A549 (cell line): ENCODE results near the gene TGFBR2. TPM values are rescaled to one million over a fixed set of nuclear protein-coding genes. Genes with fewer than 3 reads are reported as not detected.
A peak's percentile ranks its signal among the peaks of the same experiment; 100 is the strongest.

Experiments
- ATAC-seq, 2 experiments: fragments of 200-7000 bp in 1 of 2; fragments of >200 bp in 1 of 2; cut with Nextera tagmentation in 1 of 2; cut with Tn5 transposase in 1 of 2; 3 replicates each; pipeline versions ENCODE4 v1.8.0 to v1.9.1; 2018 to 2020; ENCODE audit warnings: mild to moderate bottlenecking in 1 of 2, moderate library complexity in 1 of 2
- CTCF ChIA-PET: fragments of 300-600 bp; sonication (Branson Sonifier 250); formaldehyde crosslinking; extraction: SDS; loops from one replicate; lab custom pipeline; 2021; ENCODE audit warnings: antibody characterized with exemption, inconsistent platforms; lab: Yijun Ruan, JAX
- POLR2A ChIA-PET: fragments of 350-600 bp; formaldehyde crosslinking; extraction: SDS; loops from one replicate; lab custom pipeline; 2021; ENCODE audit warnings: antibody characterized with exemption, inconsistent platforms; lab: Yijun Ruan, JAX
- DNase-seq, 2 experiments: peaks; one replicate each; pipeline versions ENCODE4 v3.0.0 to v3.0.0-alpha.2; 2011 to 2016; ENCODE audit warnings: low read depth in 1 of 2, low spot score in 1 of 2
- FAIRE-seq: peaks from 2 replicates; lab custom pipeline; 2011; peaks lifted over from hg19 to GRCh38; lab: Jason Lieb, UNC
- H3K27ac ChIP-seq, 2 experiments: fragments of >200 bp; sonication (Bioruptor Twin); formaldehyde crosslinking; 3 replicates each; pipeline ENCODE4 v1.5.1; 2016 to 2017
- H3K4me1 ChIP-seq: fragments of >200 bp; sonication (Bioruptor Twin); formaldehyde crosslinking; 3 replicates; pipeline ENCODE4 v1.6.1; 2016
- H3K4me2 ChIP-seq: fragments of >200 bp; sonication (Bioruptor Twin); formaldehyde crosslinking; 3 replicates; pipeline ENCODE4 v1.6.1; 2016
- H3K4me3 ChIP-seq: fragments of >200 bp; sonication (Bioruptor Twin); formaldehyde crosslinking; 3 replicates; pipeline ENCODE4 v1.5.1; 2016
- H3K9me3 ChIP-seq: fragments of >200 bp; sonication (Bioruptor Twin); formaldehyde crosslinking; 3 replicates; pipeline ENCODE4 v1.6.1; 2016
- BHLHE40 ChIP-seq: IDR thresholded peaks from 2 replicates; pipeline ENCODE4 v1.6.1; 2012; ENCODE audit warnings: low read depth, low read length, inconsistent platforms
- CHD2 ChIP-seq: fragments of 150-350 bp; IDR thresholded peaks from 2 replicates; pipeline ENCODE4 v1.6.1; 2014; ENCODE audit warnings: low read length; ENCODE audit not compliant: partially characterized antibody
- EHF ChIP-seq: fragments of 250-450 bp; sonication (Bioruptor Pico); IDR thresholded peaks from 2 replicates; pipeline ENCODE4 v1.5.0; 2020; ENCODE audit warnings: mild to moderate bottlenecking
- EP300 ChIP-seq, 2 experiments: fragments of >200 bp; sonication (Bioruptor Twin); formaldehyde crosslinking; IDR thresholded peaks; 2 replicates in 1 of 2; 3 replicates in 1 of 2; pipeline ENCODE4 v1.6.1; 2016 to 2017
- FOSB ChIP-seq: fragments of 250-450 bp; sonication (Bioruptor Pico); IDR thresholded peaks from 2 replicates; pipeline ENCODE4 v1.5.0; 2020; ENCODE audit warnings: mild to moderate bottlenecking, moderate library complexity
- HEYL ChIP-seq: fragments of 250-450 bp; sonication (Bioruptor Pico); IDR thresholded peaks from 2 replicates; pipeline ENCODE4 v1.8.0; 2021; ENCODE audit warnings: mild to moderate bottlenecking, moderate library complexity
- HOXA7 ChIP-seq: fragments of 250-450 bp; sonication (Bioruptor Pico); IDR thresholded peaks from 2 replicates; pipeline ENCODE4 v1.5.0; 2020; ENCODE audit warnings: mild to moderate bottlenecking, moderate library complexity
- HOXB5 ChIP-seq: fragments of 250-450 bp; sonication (Bioruptor Pico); IDR thresholded peaks from 2 replicates; pipeline ENCODE4 v1.5.0; 2020; ENCODE audit warnings: mild to moderate bottlenecking, moderate library complexity
- MAFK ChIP-seq: fragments of 450-650 bp; IDR thresholded peaks from 2 replicates; pipeline ENCODE4 v1.6.1; 2014; ENCODE audit not compliant: partially characterized antibody
- MYC ChIP-seq: IDR thresholded peaks from 2 replicates; pipeline ENCODE4 v1.6.1; 2012; ENCODE audit warnings: mild to moderate bottlenecking, inconsistent platforms, low read length, improper control_type of control experiment, borderline replicate concordance
- NFE2L2 ChIP-seq: fragments of 150-350 bp; conservative IDR thresholded peaks from 2 replicates; pipeline ENCODE4 v1.6.1; 2014; ENCODE audit warnings: low read length
- POLR2A ChIP-seq: IDR thresholded peaks from 2 replicates; pipeline ENCODE4 v1.6.1; 2012; ENCODE audit warnings: mild to moderate bottlenecking, low read length
- RAD21 ChIP-seq, 2 experiments: fragments of >200 bp in 1 of 2; sonication (Bioruptor Twin) in 1 of 2; formaldehyde crosslinking in 1 of 2; IDR thresholded peaks in 1 of 2; conservative IDR thresholded peaks in 1 of 2; 2 replicates in 1 of 2; 3 replicates in 1 of 2; pipeline ENCODE4 v1.6.1; 2012 to 2018; ENCODE audit warnings: inconsistent platforms in 1 of 2
- TFCP2L1 ChIP-seq: fragments of 250-450 bp; sonication (Bioruptor Pico); IDR thresholded peaks from 2 replicates; pipeline ENCODE4 v1.5.0; 2021; ENCODE audit warnings: mild to moderate bottlenecking
- ZC3H11A ChIP-seq: fragments of 450-650 bp; IDR thresholded peaks from 2 replicates; pipeline ENCODE4 v1.6.1; 2014; ENCODE audit warnings: antibody characterized with exemption, mild to moderate bottlenecking
- ZNF302 ChIP-seq: fragments of 250-450 bp; sonication (Bioruptor Pico); IDR thresholded peaks from 2 replicates; pipeline ENCODE4 v1.9.0; 2021; ENCODE audit warnings: inconsistent platforms, mild to moderate bottlenecking, moderate library complexity
- ZSCAN20 ChIP-seq: fragments of 250-450 bp; sonication (Bioruptor Pico); IDR thresholded peaks from 2 replicates; pipeline ENCODE4 v1.8.0; 2022; ENCODE audit warnings: mild to moderate bottlenecking, moderate library complexity
- WGBS: methylation state at CpG from one replicate; pipeline ENCODE4 v1.1.6; 2017; ENCODE audit errors: missing lambda C conversion rate; 5-methylcytosine and 5-hydroxymethylcytosine counted together
- polyA plus RNA-seq, 4 experiments: library from polyadenylated mRNA; depleted of rRNA in 3 of 4; stranded (reverse); fragments of >200 nt; fragmentation: RNase III in 1 of 4; extraction: RNeasy Plus Mini Kit Qiagen cat#74134 plus additional on column Dnase treatment in 1 of 4; gene quantifications; 2 replicates in 3 of 4; 3 replicates in 1 of 4; pipeline ENCODE4 v1.2.3, GENCODE V29; 2011 to 2017
- TF ChIP-seq, protein P1 (sequence below): fragments of 200-600 bp; sonication (generic); IDR thresholded peaks from 2 replicates; pipeline ENCODE4 v1.6.1; 2016; ENCODE audit warnings: antibody characterized with exemption, mild to moderate bottlenecking, moderate library complexity
- TF ChIP-seq, protein P2 (sequence below): IDR thresholded peaks from 2 replicates; pipeline ENCODE4 v1.6.1; 2012
- TF ChIP-seq, protein P3 (sequence below): fragments of >200 bp; sonication (Bioruptor Twin); formaldehyde crosslinking; IDR thresholded peaks from 2 replicates; pipeline ENCODE4 v1.6.1; 2016
- TF ChIP-seq, protein P4 (sequence below): fragments of >200 bp; sonication (Bioruptor Twin); formaldehyde crosslinking; IDR thresholded peaks from 3 replicates; pipeline ENCODE4 v1.5.1; 2016
- TF ChIP-seq, protein P5 (sequence below): fragments of >200 bp; sonication (Bioruptor Twin); formaldehyde crosslinking; IDR thresholded peaks from 3 replicates; pipeline ENCODE4 v1.6.1; 2016

TGFBR2 gene
- polyA plus RNA-seq, 2 of the 4 experiments (the other 2 are of a cell fraction): 48.5 to 97.4 TPM

DNA sequence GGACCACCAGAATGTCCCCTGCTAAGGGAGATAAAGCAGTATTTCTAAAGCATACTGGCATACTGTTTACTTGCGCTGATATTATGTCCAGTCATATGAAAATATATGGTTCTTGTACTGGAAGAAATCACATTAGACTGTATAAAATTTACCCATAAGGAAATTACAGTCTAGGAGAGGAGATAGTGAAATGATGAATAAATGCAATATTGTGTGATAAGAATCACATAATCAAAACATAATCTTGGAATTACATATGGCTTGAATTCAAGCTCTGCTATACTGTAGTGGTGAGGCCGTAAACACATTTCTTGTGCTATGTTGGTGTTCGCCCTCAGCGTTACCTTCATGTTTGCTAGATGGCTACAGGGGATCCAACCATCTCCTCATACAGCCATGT lies 20.7 kb upstream of the TGFBR2 start:
- ATAC-seq (no peak), DNase-seq (no peak), FAIRE-seq (peak; percentile 32)
- H3K4me1 ChIP-seq: peaks cover 8% of the 10 kb centered on the region; the same call in 2 of the 3 replicates
- ChIA-PET CTCF (interaction anchor here (1.0 kb wide), 1 partner anchor 108 kb away, joined by 3 read pairs; no protein-coding TSS in a partner anchor), POLR2A (no interaction called here)
- 94% methylated on average over 4 of the region's 4 CpGs for WGBS
- H3K4me3 ChIP-seq: no peak overlapping the region
- no peak overlapping the region for H3K27ac ChIP-seq
- TF ChIP-seq MYC (no peak), FOSB (CRISPR knock-in tag) (no peak), POLR2A (no peak), ZC3H11A (no peak), NFE2L2 (no peak), BHLHE40 (no peak), CHD2 (no peak), ZSCAN20 (CRISPR knock-in tag) (no peak), TFCP2L1 (CRISPR knock-in tag) (no peak), MAFK (no peak), EP300 (IDR thresholded peaks at IDR 0.05) (no peak), HEYL (no peak), HOXA7 (no peak)
- TF ChIP-seq, protein P1, sequence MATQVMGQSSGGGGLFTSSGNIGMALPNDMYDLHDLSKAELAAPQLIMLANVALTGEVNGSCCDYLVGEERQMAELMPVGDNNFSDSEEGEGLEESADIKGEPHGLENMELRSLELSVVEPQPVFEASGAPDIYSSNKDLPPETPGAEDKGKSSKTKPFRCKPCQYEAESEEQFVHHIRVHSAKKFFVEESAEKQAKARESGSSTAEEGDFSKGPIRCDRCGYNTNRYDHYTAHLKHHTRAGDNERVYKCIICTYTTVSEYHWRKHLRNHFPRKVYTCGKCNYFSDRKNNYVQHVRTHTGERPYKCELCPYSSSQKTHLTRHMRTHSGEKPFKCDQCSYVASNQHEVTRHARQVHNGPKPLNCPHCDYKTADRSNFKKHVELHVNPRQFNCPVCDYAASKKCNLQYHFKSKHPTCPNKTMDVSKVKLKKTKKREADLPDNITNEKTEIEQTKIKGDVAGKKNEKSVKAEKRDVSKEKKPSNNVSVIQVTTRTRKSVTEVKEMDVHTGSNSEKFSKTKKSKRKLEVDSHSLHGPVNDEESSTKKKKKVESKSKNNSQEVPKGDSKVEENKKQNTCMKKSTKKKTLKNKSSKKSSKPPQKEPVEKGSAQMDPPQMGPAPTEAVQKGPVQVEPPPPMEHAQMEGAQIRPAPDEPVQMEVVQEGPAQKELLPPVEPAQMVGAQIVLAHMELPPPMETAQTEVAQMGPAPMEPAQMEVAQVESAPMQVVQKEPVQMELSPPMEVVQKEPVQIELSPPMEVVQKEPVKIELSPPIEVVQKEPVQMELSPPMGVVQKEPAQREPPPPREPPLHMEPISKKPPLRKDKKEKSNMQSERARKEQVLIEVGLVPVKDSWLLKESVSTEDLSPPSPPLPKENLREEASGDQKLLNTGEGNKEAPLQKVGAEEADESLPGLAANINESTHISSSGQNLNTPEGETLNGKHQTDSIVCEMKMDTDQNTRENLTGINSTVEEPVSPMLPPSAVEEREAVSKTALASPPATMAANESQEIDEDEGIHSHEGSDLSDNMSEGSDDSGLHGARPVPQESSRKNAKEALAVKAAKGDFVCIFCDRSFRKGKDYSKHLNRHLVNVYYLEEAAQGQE: no peak
- TF ChIP-seq, protein P2, sequence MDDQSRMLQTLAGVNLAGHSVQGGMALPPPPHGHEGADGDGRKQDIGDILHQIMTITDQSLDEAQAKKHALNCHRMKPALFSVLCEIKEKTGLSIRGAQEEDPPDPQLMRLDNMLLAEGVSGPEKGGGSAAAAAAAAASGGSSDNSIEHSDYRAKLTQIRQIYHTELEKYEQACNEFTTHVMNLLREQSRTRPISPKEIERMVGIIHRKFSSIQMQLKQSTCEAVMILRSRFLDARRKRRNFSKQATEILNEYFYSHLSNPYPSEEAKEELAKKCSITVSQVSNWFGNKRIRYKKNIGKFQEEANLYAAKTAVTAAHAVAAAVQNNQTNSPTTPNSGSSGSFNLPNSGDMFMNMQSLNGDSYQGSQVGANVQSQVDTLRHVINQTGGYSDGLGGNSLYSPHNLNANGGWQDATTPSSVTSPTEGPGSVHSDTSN: no peak
- TF ChIP-seq, protein P3, sequence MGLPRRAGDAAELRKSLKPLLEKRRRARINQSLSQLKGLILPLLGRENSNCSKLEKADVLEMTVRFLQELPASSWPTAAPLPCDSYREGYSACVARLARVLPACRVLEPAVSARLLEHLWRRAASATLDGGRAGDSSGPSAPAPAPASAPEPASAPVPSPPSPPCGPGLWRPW: no peak
- peaks cover 4% of the 10 kb centered on the region; the same call in 1 of the 3 replicates for H3K9me3 ChIP-seq
- H3K4me2 ChIP-seq: no peak overlapping the region

DNA sequence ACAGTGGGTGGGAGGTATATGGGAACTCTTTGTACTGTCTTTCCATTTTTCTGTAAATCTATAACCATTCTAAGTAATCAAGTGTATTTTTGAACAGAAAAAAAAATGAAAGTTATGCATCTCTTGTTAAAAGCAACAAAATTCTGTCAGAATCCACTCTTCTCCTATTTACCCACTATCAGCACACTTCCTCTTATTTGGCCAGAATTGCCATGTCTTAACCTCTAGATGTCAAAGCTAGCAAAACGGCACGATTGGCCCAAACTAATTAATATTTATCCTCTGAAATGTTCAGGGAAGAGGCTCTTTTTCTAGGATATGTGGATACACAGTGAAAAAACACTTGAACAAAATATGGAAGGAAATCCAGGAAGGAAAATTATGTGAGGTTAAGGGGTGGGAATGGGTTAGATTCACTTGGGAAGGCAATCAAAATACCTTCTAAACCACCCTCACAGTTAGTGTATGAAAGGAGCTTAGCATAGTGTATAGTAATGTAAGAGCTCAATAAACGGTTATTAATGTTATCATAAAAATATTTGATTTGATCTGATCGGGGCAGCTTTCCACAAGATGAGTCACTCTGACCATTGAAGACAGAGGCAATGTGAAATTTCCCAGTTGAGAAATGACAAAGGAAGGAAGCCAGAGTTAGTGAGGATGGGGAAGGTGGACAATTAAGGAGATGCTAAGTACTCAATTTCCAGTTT lies 20.1 kb upstream of the TGFBR2 start:
- no peak for ATAC-seq
- peak overlapping the region in 1 of 2 experiments; percentile 22; a peak in 1 of 6 replicates for H3K27ac ChIP-seq
- POLR2A ChIA-PET: no interaction called here
- no peak overlapping the region for H3K4me2 ChIP-seq
- CTCF ChIA-PET: interaction anchor here (1.0 kb wide), 1 partner anchor 107 kb away, joined by 3 read pairs; no protein-coding TSS in a partner anchor
- no peak for FAIRE-seq
- H3K4me3 ChIP-seq: no peak overlapping the region
- H3K4me1 ChIP-seq: peaks cover 8% of the 10 kb centered on the region; the same call in 2 of the 3 replicates
- no peak for DNase-seq
- TF ChIP-seq MYC (no peak), HEYL (no peak), HOXB5 (CRISPR knock-in tag) (no peak), ZNF302 (CRISPR knock-in tag) (no peak), RAD21 (conservative IDR thresholded peaks at IDR 0.05 in 1 of 2, IDR thresholded peaks at IDR 0.05 in 1 of 2) (no peak), EHF (CRISPR knock-in tag) (no peak), EP300 (IDR thresholded peaks at IDR 0.05) (no peak)
- TF ChIP-seq, protein P4, sequence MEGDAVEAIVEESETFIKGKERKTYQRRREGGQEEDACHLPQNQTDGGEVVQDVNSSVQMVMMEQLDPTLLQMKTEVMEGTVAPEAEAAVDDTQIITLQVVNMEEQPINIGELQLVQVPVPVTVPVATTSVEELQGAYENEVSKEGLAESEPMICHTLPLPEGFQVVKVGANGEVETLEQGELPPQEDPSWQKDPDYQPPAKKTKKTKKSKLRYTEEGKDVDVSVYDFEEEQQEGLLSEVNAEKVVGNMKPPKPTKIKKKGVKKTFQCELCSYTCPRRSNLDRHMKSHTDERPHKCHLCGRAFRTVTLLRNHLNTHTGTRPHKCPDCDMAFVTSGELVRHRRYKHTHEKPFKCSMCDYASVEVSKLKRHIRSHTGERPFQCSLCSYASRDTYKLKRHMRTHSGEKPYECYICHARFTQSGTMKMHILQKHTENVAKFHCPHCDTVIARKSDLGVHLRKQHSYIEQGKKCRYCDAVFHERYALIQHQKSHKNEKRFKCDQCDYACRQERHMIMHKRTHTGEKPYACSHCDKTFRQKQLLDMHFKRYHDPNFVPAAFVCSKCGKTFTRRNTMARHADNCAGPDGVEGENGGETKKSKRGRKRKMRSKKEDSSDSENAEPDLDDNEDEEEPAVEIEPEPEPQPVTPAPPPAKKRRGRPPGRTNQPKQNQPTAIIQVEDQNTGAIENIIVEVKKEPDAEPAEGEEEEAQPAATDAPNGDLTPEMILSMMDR: no peak
- TF ChIP-seq, protein P5, sequence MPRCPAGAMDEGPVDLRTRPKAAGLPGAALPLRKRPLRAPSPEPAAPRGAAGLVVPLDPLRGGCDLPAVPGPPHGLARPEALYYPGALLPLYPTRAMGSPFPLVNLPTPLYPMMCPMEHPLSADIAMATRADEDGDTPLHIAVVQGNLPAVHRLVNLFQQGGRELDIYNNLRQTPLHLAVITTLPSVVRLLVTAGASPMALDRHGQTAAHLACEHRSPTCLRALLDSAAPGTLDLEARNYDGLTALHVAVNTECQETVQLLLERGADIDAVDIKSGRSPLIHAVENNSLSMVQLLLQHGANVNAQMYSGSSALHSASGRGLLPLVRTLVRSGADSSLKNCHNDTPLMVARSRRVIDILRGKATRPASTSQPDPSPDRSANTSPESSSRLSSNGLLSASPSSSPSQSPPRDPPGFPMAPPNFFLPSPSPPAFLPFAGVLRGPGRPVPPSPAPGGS: no peak
- TF ChIP-seq, all 56 proteins: peak for 0
- peaks cover 4% of the 10 kb centered on the region; the same call in 1 of the 3 replicates for H3K9me3 ChIP-seq
- 90% methylated on average over 4 of the region's 4 CpGs for WGBS
